ENCODE data around the gene IL11RA.

Gene IL11RA

DNA sequence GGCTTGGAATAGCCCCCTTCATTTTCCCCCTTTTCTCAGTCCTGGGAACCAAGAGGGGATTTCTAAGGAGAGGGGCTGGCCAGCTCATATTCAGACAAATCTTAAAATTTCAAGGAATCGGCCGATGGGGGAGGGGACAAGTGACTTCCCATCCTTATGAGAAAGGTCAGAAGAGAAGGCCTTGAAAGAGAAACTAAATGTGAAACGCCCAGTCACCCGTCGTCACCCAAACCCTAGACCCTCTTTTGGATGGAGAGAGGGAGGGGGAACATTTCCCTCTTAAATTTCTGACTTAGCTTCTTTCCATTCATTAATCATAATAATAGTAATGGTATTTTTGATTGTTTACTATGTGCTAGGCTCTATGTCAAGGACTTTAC, 39.9 kb downstream of the IL11RA start:
- Mint-ChIP-seq H3K36me3 (ENCODE audit: low read depth) (peaks cover 17% of the 10 kb centered on the region), H3K27me3 (ENCODE audit: low read depth, poor library complexity) (peaks cover 18% of the 10 kb centered on the region), H3K9me3 (peaks cover 8% of the 10 kb centered on the region), H3K27ac (no peak overlapping the region), H3K4me3 (no peak overlapping the region), H3K4me1 (peaks cover 43% of the 10 kb centered on the region)
- DNase-seq, result no peak
- TF ChIP-seq CTCF (IDR thresholded peaks at IDR 0.05), result no peak

DNA sequence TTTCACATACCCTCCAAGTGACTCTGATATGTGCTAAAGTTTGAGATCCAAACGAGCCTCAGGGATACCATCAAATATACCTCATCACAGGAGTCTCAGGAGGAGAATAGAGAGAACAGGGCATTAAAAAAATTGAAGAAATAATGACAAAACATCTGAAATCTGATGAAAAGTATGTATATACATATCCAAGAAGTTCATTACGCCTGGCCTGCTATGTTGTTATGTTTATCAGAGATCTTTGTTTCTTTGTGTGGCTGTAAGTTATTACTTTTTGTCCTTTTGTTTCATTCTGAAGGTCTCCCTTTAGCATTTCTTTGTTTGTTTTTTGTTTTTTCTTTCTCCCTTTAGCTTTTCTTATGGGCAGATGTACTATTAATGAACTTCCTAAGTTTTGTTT, 41.6 kb downstream of the IL11RA start:
- H3K4me3 Mint-ChIP-seq, result no peak overlapping the region
- peaks cover 27% of the 10 kb centered on the region for H3K4me1 Mint-ChIP-seq
- H3K36me3 Mint-ChIP-seq (ENCODE audit: low read depth), result peaks cover 17% of the 10 kb centered on the region
- H3K27ac Mint-ChIP-seq, result no peak overlapping the region
- peaks cover 32% of the 10 kb centered on the region for H3K27me3 Mint-ChIP-seq (ENCODE audit: low read depth, poor library complexity)
- no peak for TF ChIP-seq CTCF (IDR thresholded peaks at IDR 0.05)
- peaks cover 8% of the 10 kb centered on the region for H3K9me3 Mint-ChIP-seq
- no peak for DNase-seq

- no peak for DNase-seq
- Mint-ChIP-seq H3K9me3 (peaks cover 8% of the 10 kb centered on the region), H3K27ac (no peak overlapping the region), H3K27me3 (ENCODE audit: low read depth, poor library complexity) (peaks cover 45% of the 10 kb centered on the region), H3K4me3 (no peak overlapping the region), H3K36me3 (ENCODE audit: low read depth) (peaks cover 17% of the 10 kb centered on the region), H3K4me1 (peaks cover 15% of the 10 kb centered on the region)
- no peak for TF ChIP-seq CTCF (IDR thresholded peaks at IDR 0.05)
These were observed 42.8 kb downstream of the IL11RA start for GRCh38 chr9:34694811-34695210.

GRCh38 chr9:34701023-34701768, 49.2 kb downstream of the IL11RA start:
- Mint-ChIP-seq H3K4me3 (peak overlapping the region; percentile 72), H3K9me3 (no peaks in the 10 kb centered on the region), H3K4me1 (peaks cover 5% of the 10 kb centered on the region), H3K27ac (no peak overlapping the region), H3K27me3 (ENCODE audit: low read depth, poor library complexity) (peaks cover 56% of the 10 kb centered on the region), H3K36me3 (ENCODE audit: low read depth) (no peaks in the 10 kb centered on the region)
- TF ChIP-seq CTCF (IDR thresholded peaks at IDR 0.05), result peak; percentile 83
- DNase-seq, result peak; percentile 91

GRCh38 chr9:34701769-34702736, 50.1 kb downstream of the IL11RA start:
- peak overlapping the region; percentile 79 for H3K4me3 Mint-ChIP-seq
- no peaks in the 10 kb centered on the region for H3K36me3 Mint-ChIP-seq (ENCODE audit: low read depth)
- peaks cover 5% of the 10 kb centered on the region for H3K4me1 Mint-ChIP-seq
- no peak overlapping the region for H3K27ac Mint-ChIP-seq
- peak; percentile 99 for TF ChIP-seq CTCF (IDR thresholded peaks at IDR 0.05)
- no peaks in the 10 kb centered on the region for H3K9me3 Mint-ChIP-seq
- peak; percentile 90 for DNase-seq
- H3K27me3 Mint-ChIP-seq (ENCODE audit: low read depth, poor library complexity), result peaks cover 56% of the 10 kb centered on the region
